ENCODE measurements around the gene ZNF334. TPM values are rescaled to one million over a fixed set of nuclear protein-coding genes. Genes with fewer than 3 reads are reported as not detected.

Gene ZNF334
- total RNA-seq, 1 experiment from 2014 or later, result 19.5 TPM

GRCh38 chr20:46555370-46555956 is 42.1 kb upstream of the ZNF334 start:
- H3K4me1 Mint-ChIP-seq, result peaks cover 75 to 77% of the 10 kb centered on the region in 2 experiments
- Histone ChIP-seq H2AFZ (ENCODE audit: low read length) (no peak overlapping the region), H3K9ac (ENCODE audit: extremely low read depth, insufficient read length, low read length) (no peak overlapping the region), H3K9me3 (ENCODE audit: control insufficient read depth, low read depth, low read length) (no peaks in the 10 kb centered on the region), H3K27me3 (ENCODE audit: insufficient read depth, low read length) (no peaks in the 10 kb centered on the region), H3K79me1 (ENCODE audit: insufficient read depth, low read depth, low read length, poor library complexity, severe bottlenecking) (no peaks in the 10 kb centered on the region), H4K91ac (ENCODE audit: insufficient read length, low read depth, low read length) (no peak overlapping the region), H2BK5ac (ENCODE audit: insufficient read length, low read length) (no peak overlapping the region), H4K5ac (ENCODE audit: insufficient read length, low read depth, low read length) (no peak overlapping the region), H3K56ac (ENCODE audit: insufficient read length, low read depth, low read length) (no peak overlapping the region), H3K23ac (ENCODE audit: insufficient read length, low read depth, low read length) (no peak overlapping the region), H3K14ac (ENCODE audit: insufficient read depth, low read length) (no peak overlapping the region), H3K18ac (ENCODE audit: insufficient read length, low read depth, low read length) (no peak overlapping the region), H3K23me2 (ENCODE audit: insufficient read length, low read depth, low read length, poor library complexity, severe bottlenecking) (no peaks in the 10 kb centered on the region), H3K4me1 (ENCODE audit: insufficient read depth, low read length) (peaks cover 6% of the 10 kb centered on the region; the same call in 1 of the 2 replicates), H3K27ac (ENCODE audit: insufficient read length, low read depth, low read length) (no peak overlapping the region), H2BK120ac (ENCODE audit: low read depth, low read length, poor library complexity, severe bottlenecking) (no peak overlapping the region), H3K79me2 (ENCODE audit: insufficient read depth, low read length) (no peaks in the 10 kb centered on the region), H2BK20ac (ENCODE audit: low read depth, low read length, poor library complexity, severe bottlenecking) (no peak overlapping the region), H2BK15ac (ENCODE audit: low read depth, low read length) (no peak overlapping the region), H3K4me2 (ENCODE audit: insufficient read depth, insufficient read length, low read length) (no peak overlapping the region), H4K20me1 (ENCODE audit: control insufficient read depth, insufficient read depth, insufficient read length) (no peaks in the 10 kb centered on the region), H4K8ac (replicated peaks; ENCODE audit: insufficient read length, low read depth, low read length) (no peak overlapping the region), H2AK5ac (ENCODE audit: insufficient read length, low read length) (no peak overlapping the region), H3T11ph (ENCODE audit: low read length) (no peak overlapping the region), H3K4ac (ENCODE audit: low read depth, low read length) (no peak overlapping the region), H2BK12ac (ENCODE audit: insufficient read length, low read depth, low read length) (no peak overlapping the region)
- DNase-seq, result no peak
- no peaks in the 10 kb centered on the region for H3K9me3 Mint-ChIP-seq
- no peak overlapping the region; a peak in 2 of 5 replicates for H3K4me3 Mint-ChIP-seq
- TF ChIP-seq, protein P1, sequence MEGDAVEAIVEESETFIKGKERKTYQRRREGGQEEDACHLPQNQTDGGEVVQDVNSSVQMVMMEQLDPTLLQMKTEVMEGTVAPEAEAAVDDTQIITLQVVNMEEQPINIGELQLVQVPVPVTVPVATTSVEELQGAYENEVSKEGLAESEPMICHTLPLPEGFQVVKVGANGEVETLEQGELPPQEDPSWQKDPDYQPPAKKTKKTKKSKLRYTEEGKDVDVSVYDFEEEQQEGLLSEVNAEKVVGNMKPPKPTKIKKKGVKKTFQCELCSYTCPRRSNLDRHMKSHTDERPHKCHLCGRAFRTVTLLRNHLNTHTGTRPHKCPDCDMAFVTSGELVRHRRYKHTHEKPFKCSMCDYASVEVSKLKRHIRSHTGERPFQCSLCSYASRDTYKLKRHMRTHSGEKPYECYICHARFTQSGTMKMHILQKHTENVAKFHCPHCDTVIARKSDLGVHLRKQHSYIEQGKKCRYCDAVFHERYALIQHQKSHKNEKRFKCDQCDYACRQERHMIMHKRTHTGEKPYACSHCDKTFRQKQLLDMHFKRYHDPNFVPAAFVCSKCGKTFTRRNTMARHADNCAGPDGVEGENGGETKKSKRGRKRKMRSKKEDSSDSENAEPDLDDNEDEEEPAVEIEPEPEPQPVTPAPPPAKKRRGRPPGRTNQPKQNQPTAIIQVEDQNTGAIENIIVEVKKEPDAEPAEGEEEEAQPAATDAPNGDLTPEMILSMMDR (conservative IDR thresholded peaks at IDR 0.05), result no peak
- no peaks in the 10 kb centered on the region for H3K27me3 Mint-ChIP-seq (ENCODE audit: low read depth)
- no peaks in the 10 kb centered on the region for H3K36me3 Mint-ChIP-seq (ENCODE audit: insufficient read depth in 1 of 3, low read depth in 3 of 3)
- peak overlapping the region in 1 of 3 experiments; percentile 77; a peak in 3 of 7 replicates for H3K27ac Mint-ChIP-seq
- no CpG with 5 or more reads among the region's 4 CpGs for WGBS (ENCODE audit: extremely low coverage, insufficient read length, low lambda C conversion rate)

Data from H9 (cell line).